KMS-11 (cell line): Measurements from ENCODE around the gene ATP6V1F.

Experiments used
- H2AFZ ChIP-seq: fragments of 200-600 bp; sonication (generic); 2 replicates; pipeline ENCODE4 v1.6.1; 2016; ENCODE audit warnings: antibody characterized with exemption, mixed run types, low read depth
- H3K27ac ChIP-seq: fragments of 200-600 bp; sonication (generic); 2 replicates; pipeline ENCODE4 v1.6.1; 2016; ENCODE audit warnings: mild to moderate bottlenecking, mixed run types
- H3K27me3 ChIP-seq: fragments of 200-600 bp; sonication (generic); 2 replicates; pipeline ENCODE4 v1.6.1; 2017; ENCODE audit warnings: mild to moderate bottlenecking, low read depth, mixed run types, moderate library complexity; ENCODE audit not compliant: insufficient read depth
- H3K36me3 ChIP-seq: fragments of 200-600 bp; sonication (generic); 2 replicates; pipeline ENCODE4 v1.6.1; 2017; ENCODE audit warnings: mild to moderate bottlenecking, mixed run types; ENCODE audit not compliant: insufficient read depth
- H3K4me1 ChIP-seq: fragments of 200-600 bp; sonication (generic); 2 replicates; pipeline ENCODE4 v1.6.1; 2016; ENCODE audit warnings: mild to moderate bottlenecking, low read depth, mixed run types; ENCODE audit not compliant: poor library complexity, severe bottlenecking
- H3K4me2 ChIP-seq: fragments of 200-600 bp; sonication (generic); 2 replicates; pipeline ENCODE4 v1.7.0; 2016; ENCODE audit warnings: mild to moderate bottlenecking, mixed run types
- H3K4me3 ChIP-seq: fragments of 200-600 bp; sonication (generic); IDR thresholded peaks from 2 replicates; pipeline ENCODE4 v1.6.1; 2017; ENCODE audit warnings: low read depth, low read length, mixed read lengths; ENCODE audit not compliant: insufficient read depth
- H3K79me2 ChIP-seq: fragments of 200-600 bp; sonication (generic); 2 replicates; pipeline ENCODE4 v1.6.1; 2016; ENCODE audit warnings: low read depth, mixed run types; ENCODE audit not compliant: insufficient read depth
- H3K9ac ChIP-seq: fragments of 200-600 bp; sonication (generic); 2 replicates; pipeline ENCODE4 v1.6.1; 2016; ENCODE audit warnings: mild to moderate bottlenecking, mixed run types
- H4K20me1 ChIP-seq: fragments of 200-600 bp; sonication (generic); 2 replicates; pipeline ENCODE4 v1.6.1; 2016; ENCODE audit warnings: mild to moderate bottlenecking, mixed run types; ENCODE audit not compliant: insufficient read depth
- CTCF ChIP-seq: fragments of 200-600 bp; sonication (generic); conservative IDR thresholded peaks from 2 replicates; pipeline ENCODE4 v1.6.1; 2017; ENCODE audit warnings: low read depth, mild to moderate bottlenecking, antibody characterized with exemption, low read length, moderate library complexity, mixed read lengths

ATP6V1F gene

GRCh38 chr7:128865996-128866877, 3.6 kb downstream of the ATP6V1F start:
- Histone ChIP-seq H4K20me1 (no peaks in the 10 kb centered on the region), H3K4me1 (peaks cover 28% of the 10 kb centered on the region), H3K36me3 (no peaks in the 10 kb centered on the region), H3K79me2 (peaks cover 26% of the 10 kb centered on the region; the same call in 1 of the 2 replicates), H3K27me3 (no peaks in the 10 kb centered on the region; the same call in 1 of the 2 replicates), H3K4me2 (no peak overlapping the region), H3K4me3 (no peak overlapping the region), H2AFZ (no peak overlapping the region), H3K9ac (no peak overlapping the region), H3K27ac (no peak overlapping the region)
- no peak for TF ChIP-seq CTCF

GRCh38 chr7:128867241-128867640, 4.6 kb downstream of the ATP6V1F start:
- Histone ChIP-seq H2AFZ (no peak overlapping the region), H3K4me1 (peaks cover 18% of the 10 kb centered on the region), H4K20me1 (no peaks in the 10 kb centered on the region), H3K4me3 (no peak overlapping the region), H3K9ac (no peak overlapping the region), H3K36me3 (no peaks in the 10 kb centered on the region), H3K4me2 (no peak overlapping the region), H3K79me2 (peaks cover 26% of the 10 kb centered on the region; the same call in 1 of the 2 replicates), H3K27me3 (no peaks in the 10 kb centered on the region; the same call in 1 of the 2 replicates), H3K27ac (no peak overlapping the region)
- no peak for TF ChIP-seq CTCF

DNA sequence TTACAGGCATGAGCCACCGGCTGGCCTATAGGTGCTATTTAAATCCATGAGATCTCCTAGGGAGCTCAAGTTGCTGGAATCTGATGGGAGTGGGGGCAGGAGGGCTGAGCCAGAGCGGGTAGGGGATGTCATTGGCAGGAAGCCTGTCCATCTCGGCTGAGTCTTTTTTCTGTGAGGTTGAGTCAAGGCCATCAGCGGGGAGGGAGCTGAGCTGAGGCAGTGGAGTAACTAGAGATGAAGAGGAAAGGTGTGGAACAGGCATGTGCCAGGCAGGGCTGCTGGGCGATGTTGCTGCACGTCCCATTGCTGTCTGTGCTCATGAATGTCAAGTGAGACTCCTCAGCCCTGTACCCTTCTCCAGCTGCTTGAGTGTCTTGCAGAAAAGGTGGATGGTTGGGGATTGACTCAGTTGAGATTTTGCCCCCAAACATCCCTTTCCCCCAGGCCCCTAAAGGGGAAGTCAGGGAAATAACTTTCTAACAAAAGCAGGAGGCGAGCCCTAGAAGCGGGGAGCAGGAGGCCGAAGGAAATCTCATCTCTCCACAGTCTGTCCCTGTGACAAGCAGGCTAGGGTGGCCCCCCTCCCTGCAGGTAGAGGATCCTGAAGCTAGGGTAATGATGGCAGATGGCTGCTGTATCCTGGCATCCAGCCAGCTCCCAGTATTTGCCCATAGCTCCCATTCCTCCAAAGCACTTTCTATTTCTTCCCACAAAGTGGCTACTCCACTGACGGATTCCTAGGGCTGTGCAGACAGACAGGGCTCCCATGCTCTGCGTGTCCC, 5.4 kb downstream of the ATP6V1F start:
- Histone ChIP-seq H3K27ac (no peak overlapping the region), H3K4me3 (no peak overlapping the region), H3K36me3 (no peaks in the 10 kb centered on the region), H3K4me2 (no peak overlapping the region), H3K4me1 (peaks cover 16% of the 10 kb centered on the region), H3K79me2 (peaks cover 24% of the 10 kb centered on the region; the same call in 1 of the 2 replicates), H2AFZ (no peak overlapping the region), H4K20me1 (no peaks in the 10 kb centered on the region), H3K9ac (no peak overlapping the region), H3K27me3 (no peaks in the 10 kb centered on the region; the same call in 1 of the 2 replicates)
- no peak for TF ChIP-seq CTCF

GRCh38 chr7:128868624-128869137, 6.0 kb downstream of the ATP6V1F start:
- no peaks in the 10 kb centered on the region for H4K20me1 ChIP-seq
- H3K9ac ChIP-seq: no peak overlapping the region
- H3K4me1 ChIP-seq: peaks cover 14% of the 10 kb centered on the region
- H3K4me3 ChIP-seq: no peak overlapping the region
- H3K27ac ChIP-seq: no peak overlapping the region
- H3K4me2 ChIP-seq: peak overlapping the region; percentile 18; the same call in 1 of the 2 replicates
- no peak for TF ChIP-seq CTCF
- no peak overlapping the region for H2AFZ ChIP-seq
- H3K79me2 ChIP-seq: peaks cover 18% of the 10 kb centered on the region; the same call in 1 of the 2 replicates
- no peaks in the 10 kb centered on the region for H3K36me3 ChIP-seq
- no peaks in the 10 kb centered on the region; the same call in 1 of the 2 replicates for H3K27me3 ChIP-seq
